Upper lobe of left lung (tissue), 6 donors: Measurements from ENCODE around the gene CFAP97D1. TPM values are rescaled to one million over a fixed set of nuclear protein-coding genes. Genes with fewer than 3 reads are reported as not detected.

Experiments used
- ATAC-seq, 2 donors: fragments of 200-7000 bp; cut with Tn5 transposase; one replicate each; pipeline ENCODE4 v1.9.1; 2022; ENCODE audit warnings: mild to moderate bottlenecking in 2 of 2, moderate library complexity in 2 of 2; ENCODE audit not compliant: low FRiP score in 2 of 2
- DNase-seq, 2 donors: peaks; one replicate each; pipeline ENCODE4 v3.0.0-alpha.2; 2019 to 2020
- H3K27ac ChIP-seq, 4 donors: fragments of 200-600 bp; sonication (generic); one replicate each; pipeline ENCODE4 v1.5.1; 2016 to 2019
- H3K27me3 ChIP-seq, 4 donors: fragments of 200-600 bp; sonication (generic); one replicate each; pipeline ENCODE4 v1.5.1; 2017 to 2019
- H3K36me3 ChIP-seq, 4 donors: fragments of 200-600 bp; sonication (generic); one replicate each; pipeline ENCODE4 v1.5.1; 2016 to 2019
- H3K4me1 ChIP-seq, 4 donors: fragments of 200-600 bp; sonication (generic); one replicate each; pipeline ENCODE4 v1.5.1; 2018 to 2019
- H3K4me3 ChIP-seq, 4 donors: fragments of 200-600 bp; sonication (generic); one replicate each; pipeline ENCODE4 v1.5.1; 2017 to 2019; ENCODE audit warnings: mild to moderate bottlenecking in 2 of 4, moderate library complexity in 1 of 4
- H3K9me3 ChIP-seq, 4 donors: fragments of 200-600 bp; sonication (generic); one replicate each; pipeline ENCODE4 v1.5.1; 2018 to 2019
- CTCF ChIP-seq, 6 experiments: fragments of 450-650 bp in 4 of 6; fragments of 200-600 bp in 2 of 6; sonication (generic) in 2 of 6; IDR thresholded peaks; one replicate each; pipeline ENCODE4 v1.5.1; 2016 to 2019; ENCODE audit warnings: antibody characterized with exemption in 6 of 6
- EP300 ChIP-seq, 4 donors: sonication (generic); formaldehyde crosslinking; IDR thresholded peaks; one replicate each; pipeline ENCODE4 v1.5.1; 2017; ENCODE audit warnings: antibody characterized with exemption in 4 of 4, control low read depth in 2 of 4
- POLR2A ChIP-seq, 4 donors: fragments of 450-650 bp; IDR thresholded peaks; one replicate each; pipeline ENCODE4 v1.5.1; 2016 to 2017; ENCODE audit warnings: antibody characterized with exemption in 4 of 4, mild to moderate bottlenecking in 2 of 4
- POLR2AphosphoS5 ChIP-seq, 2 donors: sonication (generic); formaldehyde crosslinking; IDR thresholded peaks; one replicate each; pipeline ENCODE4 v1.5.1; 2017; ENCODE audit warnings: antibody characterized with exemption in 2 of 2
- WGBS, 2 donors: methylation state at CpG; one replicate each; pipeline ENCODE4 v1.1.5; 2017 to 2018; 5-methylcytosine and 5-hydroxymethylcytosine counted together
- total RNA-seq, 6 donors: library from RNA; depleted of rRNA in 4 of 6; stranded (reverse); fragments of >200 nt in 4 of 6; gene quantifications; one replicate each; pipeline versions ENCODE4 v1.1.0 to v1.2.1, GENCODE V29; 2016 to 2021
- donor health status: DM: no; HTN: no; CAD: no; lungs with moderate emphysema.
- donor health status: DM: no; HTN: yes; CAD: no; lungs with severe emphysema.

CFAP97D1 gene
- total RNA-seq, 6 donors from 2014 or later = 0.17 TPM; not detected in 5

GRCh38 chr17:43760254-43760852, 19.9 kb upstream of the CFAP97D1 start:
- 4 to 5% methylated on average over 10 of the region's 10 CpGs for WGBS, 2 donors
- Histone ChIP-seq H3K27me3 (no peaks in the 10 kb centered on the region), H3K9me3 (no peaks in the 10 kb centered on the region), H3K4me3 (no peak overlapping the region), H3K27ac (no peak overlapping the region), H3K4me1 (peaks cover 4 to 19% (median 6%) of the 10 kb centered on the region in 4 donors), H3K36me3 (peaks cover 0 to 8% (median 0%) of the 10 kb centered on the region in 4 donors)
- peak; percentile 92 to 98 (median 96) for TF ChIP-seq CTCF (IDR thresholded peaks at IDR 0.05)
- TF ChIP-seq EP300 (IDR thresholded peaks at IDR 0.05) = no peak
- no peak for TF ChIP-seq POLR2A (IDR thresholded peaks at IDR 0.05)
- TF ChIP-seq POLR2AphosphoS5 (IDR thresholded peaks at IDR 0.05) = no peak
- ATAC-seq (peak; percentile 92 to 94), DNase-seq (peak in 1 of 2 donors; percentile 93)

DNA sequence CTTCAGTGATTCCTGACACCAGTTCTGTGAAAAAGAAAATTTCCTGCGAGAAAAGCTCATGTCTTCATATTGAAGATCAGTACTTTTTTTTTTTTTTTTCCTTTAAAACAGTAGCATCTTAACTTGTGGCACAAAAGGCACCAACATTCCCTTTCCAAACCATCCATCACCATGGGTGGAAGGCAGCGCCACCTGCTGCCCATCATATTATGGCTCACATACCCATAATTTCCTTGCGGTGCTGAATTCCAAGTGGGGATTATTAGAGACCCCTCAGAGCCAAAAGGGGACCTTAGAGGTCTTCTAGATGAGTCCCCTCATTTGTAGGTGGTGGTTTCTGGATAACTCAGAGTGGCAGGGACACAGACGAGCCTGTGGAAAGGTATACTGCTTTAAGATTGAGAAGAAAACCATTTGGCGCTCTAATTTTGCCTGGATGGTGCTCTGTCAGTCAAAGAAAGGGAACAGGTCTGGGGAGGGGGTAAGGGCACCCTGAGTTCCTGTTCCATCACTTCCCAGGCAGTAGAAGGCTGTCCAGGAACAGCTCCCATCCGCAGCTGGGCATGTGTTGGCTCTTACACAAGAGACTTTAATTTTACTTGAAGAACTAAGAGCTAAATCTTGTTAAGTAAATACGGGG, 13.7 kb upstream of the CFAP97D1 start:
- Histone ChIP-seq H3K4me3 (no peak overlapping the region), H3K36me3 (peaks cover 4 to 63% (median 29%) of the 10 kb centered on the region in 4 donors), H3K27me3 (no peaks in the 10 kb centered on the region), H3K9me3 (no peaks in the 10 kb centered on the region), H3K4me1 (peaks cover 13 to 33% (median 18%) of the 10 kb centered on the region in 4 donors), H3K27ac (no peak overlapping the region)
- no peak for TF ChIP-seq EP300 (IDR thresholded peaks at IDR 0.05)
- peak; percentile 39 to 76 (median 58) for TF ChIP-seq CTCF (IDR thresholded peaks at IDR 0.05)
- peak in 1 of 2 donors; percentile 47 for DNase-seq
- ATAC-seq = peak in 1 of 2 donors; percentile 60
- 51 to 55% methylated on average over 7 of the region's 7 CpGs for WGBS, 2 donors

DNA sequence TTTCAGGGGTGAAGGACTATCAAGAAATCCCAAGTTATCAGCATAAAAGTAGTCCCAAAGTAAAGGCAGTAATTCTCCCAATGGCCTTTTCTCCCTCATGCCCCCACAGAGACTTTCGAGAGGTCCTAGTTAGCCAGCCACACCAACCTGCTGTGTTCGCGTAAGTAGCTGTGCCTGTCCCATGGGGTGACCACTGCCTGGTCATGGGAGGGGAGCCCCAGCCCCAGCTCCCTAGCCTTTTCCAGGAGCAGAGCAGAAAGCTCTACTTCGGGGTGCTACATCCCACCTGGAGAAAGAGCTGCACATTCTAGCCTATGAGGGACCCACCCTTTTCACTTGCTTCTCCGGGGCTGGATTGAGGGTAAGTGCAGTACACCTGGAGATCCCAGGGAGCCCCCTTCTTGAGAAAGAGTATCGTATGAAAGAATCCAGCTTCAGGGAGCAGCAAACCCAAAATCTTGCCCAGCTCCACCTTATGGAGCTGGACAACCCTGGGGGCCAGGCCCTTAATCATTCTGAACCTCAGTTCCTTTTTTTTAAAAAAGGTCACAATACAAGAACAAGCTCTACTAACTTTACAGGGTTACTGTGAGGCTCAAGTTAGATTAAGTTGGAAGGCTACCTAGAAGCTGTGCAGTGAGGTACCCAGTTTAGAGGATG, 13.1 kb upstream of the CFAP97D1 start:
- peaks cover 13 to 35% (median 18%) of the 10 kb centered on the region in 4 donors for H3K4me1 ChIP-seq

DNA sequence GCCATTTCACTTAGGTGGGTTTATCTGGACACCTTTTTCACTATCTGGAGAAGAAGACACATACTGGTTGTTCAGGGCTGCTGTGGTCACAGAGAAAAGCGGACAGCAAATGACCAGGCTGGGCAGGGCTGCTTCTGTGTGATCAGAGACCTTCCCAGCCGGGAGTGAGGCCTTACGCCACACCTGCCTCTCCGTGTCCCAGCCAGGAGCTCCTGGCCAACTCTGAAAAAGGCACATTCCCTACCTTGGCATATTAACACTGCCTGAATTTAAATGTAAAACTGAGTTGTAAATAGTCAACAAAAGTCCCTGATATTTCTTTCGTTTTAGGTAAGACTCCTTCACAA, 12.5 kb upstream of the CFAP97D1 start:
- WGBS, 2 donors = 68 to 80% methylated on average over 5 of the region's 5 CpGs
- Histone ChIP-seq H3K27me3 (no peaks in the 10 kb centered on the region), H3K9me3 (no peaks in the 10 kb centered on the region), H3K4me1 (peaks cover 15 to 40% (median 20%) of the 10 kb centered on the region in 4 donors), H3K36me3 (peaks cover 4 to 74% (median 40%) of the 10 kb centered on the region in 4 donors), H3K27ac (peak overlapping the region in 1 of 4 donors; percentile 2), H3K4me3 (no peak overlapping the region)
- TF ChIP-seq EP300 (IDR thresholded peaks at IDR 0.05) (no peak), CTCF (IDR thresholded peaks at IDR 0.05) (no peak)
- ATAC-seq = no peak
- DNase-seq = no peak

More for the DNA sequence above, 13.1 kb upstream of the CFAP97D1 start:
- DNase-seq = no peak
- no peak for TF ChIP-seq EP300 (IDR thresholded peaks at IDR 0.05)
- TF ChIP-seq POLR2A (IDR thresholded peaks at IDR 0.05) = no peak
- TF ChIP-seq POLR2AphosphoS5 (IDR thresholded peaks at IDR 0.05) = no peak
- no peak for TF ChIP-seq CTCF (IDR thresholded peaks at IDR 0.05)
- H3K27me3 ChIP-seq = no peaks in the 10 kb centered on the region
- no peak for ATAC-seq
- 65 to 70% methylated on average over 4 to 6 of the region's 6 CpGs for WGBS, 2 donors
- peaks cover 4 to 69% (median 35%) of the 10 kb centered on the region in 4 donors for H3K36me3 ChIP-seq
- H3K9me3 ChIP-seq = no peaks in the 10 kb centered on the region
- peak overlapping the region in 2 of 4 donors; percentile 2 for H3K27ac ChIP-seq
- H3K4me3 ChIP-seq = no peak overlapping the region
